UCSD-AML1 (cell line): ENCODE measurements around the gene GGT7.
A peak's percentile ranks its signal among the peaks of the same experiment; 100 is the strongest.
"Not testable (repeated sequence)": the region's sequence is repeated elsewhere in the genome, so short reads cannot be mapped to it uniquely, and the experiment has no call there.

Source experiments
- DNase-seq: peaks from one replicate; lab custom pipeline; 2025; ENCODE audit not compliant: unreplicated experiment; lab: John Stamatoyannopoulos, UW

Gene GGT7

GRCh38 chr20:34883809-34884208 lies 11.2 kb upstream of the GGT7 start:
- DNase-seq: no peak

- no peak for DNase-seq
Observed at GRCh38 chr20:34883087-34883688, 10.5 kb upstream of the GGT7 start.

- no peak for DNase-seq
Observed at GRCh38 chr20:34881689-34882088, 9.0 kb upstream of the GGT7 start.

GRCh38 chr20:34880971-34881370 lies 8.3 kb upstream of the GGT7 start:
- not testable (repeated sequence) for DNase-seq

GRCh38 chr20:34880215-34880850 lies 7.7 kb upstream of the GGT7 start:
- DNase-seq: no peak

- DNase-seq: peak; percentile 98
Observed at GRCh38 chr20:34876406-34877282, 4.0 kb upstream of the GGT7 start, which contains the start of gene ACSS2. TSS of gene ACSS2 (plus strand) at chr20:34876612. CDS start at chr20:34876646, 34 bp downstream.

GRCh38 chr20:34875642-34876405 lies 3.2 kb upstream of the GGT7 start:
- no peak for DNase-seq

GRCh38 chr20:34874094-34874654 lies 1.5 kb upstream of the GGT7 start:
- peak; percentile 69 for DNase-seq

GRCh38 chr20:34873583-34874093 lies 982 bp upstream of the GGT7 start:
- DNase-seq: no peak

GRCh38 chr20:34871966-34872621 lies 562 bp downstream of the GGT7 start:
- no peak for DNase-seq

- DNase-seq: no peak
Observed at GRCh38 chr20:34871320-34871926, 1.2 kb downstream of the GGT7 start.

- no peak for DNase-seq
Observed at GRCh38 chr20:34864216-34864615, 8.4 kb downstream of the GGT7 start.

GRCh38 chr20:34863421-34863965 lies 9.2 kb downstream of the GGT7 start:
- no peak for DNase-seq

GRCh38 chr20:34862724-34863123 lies 9.9 kb downstream of the GGT7 start:
- DNase-seq: no peak

GRCh38 chr20:34861386-34862084 lies 11.1 kb downstream of the GGT7 start:
- no peak for DNase-seq

GRCh38 chr20:34859826-34860545 lies 12.7 kb downstream of the GGT7 start:
- no peak for DNase-seq

- DNase-seq: no peak
Observed at GRCh38 chr20:34859367-34859766, 13.3 kb downstream of the GGT7 start.

- no peak for DNase-seq
Observed at GRCh38 chr20:34852298-34852697, 20.4 kb downstream of the GGT7 start.
